ENCODE data around the gene TRAF3.

TRAF3 gene

DNA sequence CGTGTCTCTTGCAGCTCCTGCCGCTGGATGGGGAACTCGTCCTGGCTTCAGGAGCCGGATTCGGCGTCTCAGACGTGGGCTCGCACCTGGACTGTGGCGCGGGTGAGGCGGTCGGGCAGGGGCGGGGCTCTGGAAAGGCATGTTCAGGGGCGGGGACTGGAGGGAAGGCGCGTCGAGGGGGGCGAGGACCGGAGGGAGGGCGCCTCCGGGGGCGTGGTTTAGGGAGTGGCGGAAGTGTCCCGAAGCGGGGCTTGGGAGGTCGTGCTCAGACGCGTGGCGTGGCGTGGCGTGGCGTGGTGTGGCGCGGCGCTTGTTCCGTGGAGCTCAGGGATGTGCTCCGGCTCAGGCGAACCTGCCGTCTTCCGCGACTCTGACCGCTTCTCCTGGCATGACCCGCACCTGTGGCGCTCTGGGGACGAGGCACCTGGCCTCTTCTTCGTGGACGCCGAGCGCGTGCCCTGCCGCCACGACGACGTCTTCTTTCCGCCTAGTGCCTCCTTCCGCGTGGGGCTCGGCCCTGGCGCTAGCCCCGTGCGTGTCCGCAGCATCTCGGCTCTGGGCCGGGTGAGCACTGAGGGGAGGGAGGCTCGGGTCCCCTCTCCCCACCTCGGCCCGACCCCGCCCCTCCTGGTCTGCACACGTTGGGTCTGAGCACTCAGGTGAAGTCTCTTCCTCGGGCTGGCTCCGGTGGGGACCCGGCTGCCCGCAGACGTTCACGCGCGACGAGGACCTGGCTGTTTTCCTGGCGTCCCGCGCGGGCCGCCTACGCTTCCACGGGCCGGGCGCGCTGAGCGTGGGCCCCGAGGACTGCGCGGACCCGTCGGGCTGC lies 151.4 kb downstream of the TRAF3 start:
- TF ChIP-seq, protein P1, sequence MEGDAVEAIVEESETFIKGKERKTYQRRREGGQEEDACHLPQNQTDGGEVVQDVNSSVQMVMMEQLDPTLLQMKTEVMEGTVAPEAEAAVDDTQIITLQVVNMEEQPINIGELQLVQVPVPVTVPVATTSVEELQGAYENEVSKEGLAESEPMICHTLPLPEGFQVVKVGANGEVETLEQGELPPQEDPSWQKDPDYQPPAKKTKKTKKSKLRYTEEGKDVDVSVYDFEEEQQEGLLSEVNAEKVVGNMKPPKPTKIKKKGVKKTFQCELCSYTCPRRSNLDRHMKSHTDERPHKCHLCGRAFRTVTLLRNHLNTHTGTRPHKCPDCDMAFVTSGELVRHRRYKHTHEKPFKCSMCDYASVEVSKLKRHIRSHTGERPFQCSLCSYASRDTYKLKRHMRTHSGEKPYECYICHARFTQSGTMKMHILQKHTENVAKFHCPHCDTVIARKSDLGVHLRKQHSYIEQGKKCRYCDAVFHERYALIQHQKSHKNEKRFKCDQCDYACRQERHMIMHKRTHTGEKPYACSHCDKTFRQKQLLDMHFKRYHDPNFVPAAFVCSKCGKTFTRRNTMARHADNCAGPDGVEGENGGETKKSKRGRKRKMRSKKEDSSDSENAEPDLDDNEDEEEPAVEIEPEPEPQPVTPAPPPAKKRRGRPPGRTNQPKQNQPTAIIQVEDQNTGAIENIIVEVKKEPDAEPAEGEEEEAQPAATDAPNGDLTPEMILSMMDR (IDR thresholded peaks at IDR 0.05; ENCODE audit: low read depth, low read length): no peak
- H3K4me3 ChIP-seq (ENCODE audit: low read depth, low read length): peak overlapping the region; percentile 24
- DNase-seq (ENCODE audit: low read depth, low spot score): no peak
- in situ Hi-C loops (cut with HindIII; ENCODE audit: low sequenced_read_pairs): no loop called here

DNA sequence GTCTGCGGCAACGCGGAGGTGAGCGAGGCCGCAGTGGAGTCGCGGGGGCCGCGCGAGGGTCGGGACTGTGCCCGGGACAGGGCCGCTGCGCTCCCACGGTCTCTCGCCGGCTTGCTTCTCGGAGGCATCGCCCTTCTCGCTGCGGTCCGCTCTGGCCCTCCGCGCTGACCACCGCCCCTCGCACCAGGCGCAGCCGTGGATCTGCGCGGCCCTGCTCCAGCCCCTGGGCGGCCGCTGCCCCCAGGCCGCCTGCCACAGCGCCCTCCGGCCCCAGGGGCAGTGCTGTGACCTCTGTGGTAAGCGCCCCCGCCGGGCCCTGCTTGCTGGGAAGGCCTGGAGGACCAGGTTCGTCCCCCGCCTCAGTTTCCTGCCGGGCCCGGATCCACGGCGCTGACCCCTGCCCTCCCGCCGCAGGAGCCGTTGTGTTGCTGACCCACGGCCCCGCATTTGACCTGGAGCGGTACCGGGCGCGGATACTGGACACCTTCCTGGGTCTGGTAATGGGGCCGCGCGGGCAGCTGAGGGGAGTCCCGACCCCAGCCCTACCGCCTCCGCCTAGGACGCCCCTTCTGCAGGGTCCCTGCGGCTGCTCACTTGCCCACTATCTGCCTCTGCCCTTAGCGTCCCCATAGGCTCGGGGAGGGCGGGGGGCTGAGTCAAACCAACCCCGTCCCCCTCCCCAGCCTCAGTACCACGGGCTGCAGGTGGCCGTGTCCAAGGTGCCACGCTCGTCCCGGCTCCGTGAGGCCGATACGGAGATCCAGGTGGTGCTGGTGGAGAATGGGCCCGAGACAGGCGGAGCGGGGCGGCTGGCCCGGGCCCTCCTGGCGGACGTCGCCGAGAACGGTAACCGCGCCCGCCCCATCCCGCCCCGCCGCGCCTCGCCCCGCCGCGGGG lies 152.2 kb downstream of the TRAF3 start:
- in situ Hi-C loops (cut with HindIII; ENCODE audit: low sequenced_read_pairs): no loop called here
- TF ChIP-seq, protein P1 (IDR thresholded peaks at IDR 0.05; ENCODE audit: low read depth, low read length): no peak
- no peak for DNase-seq (ENCODE audit: low read depth, low spot score)
- H3K4me3 ChIP-seq (ENCODE audit: low read depth, low read length): no peak overlapping the region

DNA sequence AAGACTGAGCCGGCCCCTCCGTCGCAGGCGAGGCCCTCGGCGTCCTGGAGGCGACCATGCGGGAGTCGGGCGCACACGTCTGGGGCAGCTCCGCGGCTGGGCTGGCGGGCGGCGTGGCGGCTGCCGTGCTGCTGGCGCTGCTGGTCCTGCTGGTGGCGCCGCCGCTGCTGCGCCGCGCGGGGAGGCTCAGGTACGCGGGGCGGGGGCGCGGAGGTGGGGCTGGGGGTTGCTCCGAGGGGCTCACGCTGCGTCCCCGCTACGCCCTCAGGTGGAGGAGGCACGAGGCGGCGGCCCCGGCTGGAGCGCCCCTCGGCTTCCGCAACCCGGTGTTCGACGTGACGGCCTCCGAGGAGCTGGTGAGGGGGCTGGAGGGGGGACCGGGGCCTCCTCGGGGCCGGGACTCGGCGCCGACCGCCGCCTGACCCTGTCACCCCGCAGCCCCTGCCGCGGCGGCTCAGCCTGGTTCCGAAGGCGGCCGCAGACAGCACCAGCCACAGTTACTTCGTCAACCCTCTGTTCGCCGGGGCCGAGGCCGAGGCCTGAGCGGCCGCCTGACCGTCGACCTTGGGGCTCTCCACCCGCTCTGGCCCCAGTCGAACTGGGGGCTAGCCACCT lies 153.0 kb downstream of the TRAF3 start:
- in situ Hi-C loops (cut with HindIII; ENCODE audit: low sequenced_read_pairs): no loop called here
- TF ChIP-seq, protein P1 (IDR thresholded peaks at IDR 0.05; ENCODE audit: low read depth, low read length): no peak
- no peak overlapping the region for H3K4me3 ChIP-seq (ENCODE audit: low read depth, low read length)
- DNase-seq (ENCODE audit: low read depth, low spot score): no peak

DNA sequence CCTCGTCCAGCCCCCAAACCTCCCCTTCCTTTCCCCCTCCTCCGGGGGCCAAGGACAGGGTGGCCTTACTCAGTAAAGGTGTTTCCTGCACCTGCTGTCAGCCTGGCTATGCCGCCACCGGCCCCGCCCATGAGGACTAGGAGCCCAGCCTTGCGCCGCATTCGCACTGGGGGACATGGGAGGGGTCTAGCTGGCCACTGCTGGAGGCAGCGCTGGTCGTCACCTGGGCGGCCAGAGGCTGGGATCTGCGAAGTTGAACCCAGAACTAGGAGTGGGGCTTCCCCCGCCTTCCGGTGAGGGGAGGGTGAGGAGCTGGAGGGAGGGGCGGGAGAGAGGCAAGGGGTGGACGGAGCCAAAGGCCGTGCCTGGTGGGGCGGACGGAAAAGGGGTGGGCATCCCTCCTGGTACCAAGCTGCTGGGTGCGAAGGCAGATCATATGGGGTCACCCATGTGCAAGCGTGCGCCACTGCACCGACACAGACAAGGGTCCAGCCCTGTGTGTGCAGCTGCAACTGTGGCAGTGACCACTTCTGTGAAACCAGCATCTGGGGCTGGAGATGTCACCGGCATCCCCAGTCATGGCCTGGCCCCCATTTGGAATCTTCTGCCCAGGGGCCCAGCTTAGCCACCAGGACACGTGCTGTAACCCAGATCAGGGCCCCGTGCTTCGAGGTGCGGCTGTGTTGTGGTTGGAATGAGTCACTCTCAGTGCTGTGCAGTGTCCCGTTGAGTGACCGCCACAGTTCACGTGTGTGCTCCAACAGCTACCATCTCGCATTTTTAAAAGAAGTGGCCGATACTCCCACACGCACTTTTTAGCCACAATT lies 153.7 kb downstream of the TRAF3 start:
- in situ Hi-C loops (cut with HindIII; ENCODE audit: low sequenced_read_pairs): no loop called here
- no peak overlapping the region for H3K4me3 ChIP-seq (ENCODE audit: low read depth, low read length)
- TF ChIP-seq, protein P1 (IDR thresholded peaks at IDR 0.05; ENCODE audit: low read depth, low read length): no peak
- peak; percentile 48 for DNase-seq (ENCODE audit: low read depth, low spot score)

DNA sequence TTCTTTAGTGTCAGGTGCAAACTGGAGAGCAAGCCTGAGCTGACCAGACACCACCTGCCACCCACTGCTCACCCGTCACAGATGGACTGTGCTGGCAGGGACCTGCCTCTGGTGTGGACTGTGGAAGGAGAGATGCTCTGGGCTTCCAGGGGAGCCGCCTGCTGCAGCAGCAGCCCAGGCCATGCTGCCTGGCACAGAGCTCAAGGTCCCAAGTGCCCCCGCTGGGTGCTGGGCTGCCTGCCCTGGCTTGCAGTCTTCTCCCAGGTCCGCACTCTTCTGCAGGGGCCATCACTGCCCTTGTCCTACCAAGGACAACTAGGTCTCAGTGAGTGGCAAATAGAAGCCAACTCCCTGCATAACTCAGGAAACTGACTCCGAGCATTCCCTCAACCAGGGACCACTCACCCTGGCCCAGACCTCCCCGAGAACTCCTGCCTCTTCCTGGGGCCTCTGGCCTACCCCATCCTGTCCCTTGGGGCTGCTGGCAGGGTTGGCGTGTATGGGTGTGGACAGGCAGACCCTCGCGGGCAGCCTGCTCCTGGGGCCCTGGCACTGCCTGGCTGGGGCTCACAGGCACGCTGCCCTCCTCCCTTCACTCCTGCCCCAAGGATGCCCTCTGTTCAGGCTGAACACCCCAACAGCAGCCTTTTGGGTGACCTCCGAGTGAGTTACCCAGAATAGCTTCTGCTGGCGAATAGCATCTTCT lies 154.5 kb downstream of the TRAF3 start:
- TF ChIP-seq, protein P1 (IDR thresholded peaks at IDR 0.05; ENCODE audit: low read depth, low read length): no peak
- no peak overlapping the region for H3K4me3 ChIP-seq (ENCODE audit: low read depth, low read length)
- in situ Hi-C loops (cut with HindIII; ENCODE audit: low sequenced_read_pairs): no loop called here

More for the DNA sequence above, 154.5 kb downstream of the TRAF3 start:
- no peak for DNase-seq (ENCODE audit: low read depth, low spot score)

Data from astrocyte of the spinal cord (primary cell).